GM21367 (cell line): ENCODE results near the gene RPS6KA4.

Source experiments
- ATAC-seq: cut with Tn5 transposase; IDR thresholded peaks from one replicate; pipeline ENCODE4 v1.9.1; 2021; ENCODE audit not compliant: unreplicated experiment

Gene RPS6KA4

DNA sequence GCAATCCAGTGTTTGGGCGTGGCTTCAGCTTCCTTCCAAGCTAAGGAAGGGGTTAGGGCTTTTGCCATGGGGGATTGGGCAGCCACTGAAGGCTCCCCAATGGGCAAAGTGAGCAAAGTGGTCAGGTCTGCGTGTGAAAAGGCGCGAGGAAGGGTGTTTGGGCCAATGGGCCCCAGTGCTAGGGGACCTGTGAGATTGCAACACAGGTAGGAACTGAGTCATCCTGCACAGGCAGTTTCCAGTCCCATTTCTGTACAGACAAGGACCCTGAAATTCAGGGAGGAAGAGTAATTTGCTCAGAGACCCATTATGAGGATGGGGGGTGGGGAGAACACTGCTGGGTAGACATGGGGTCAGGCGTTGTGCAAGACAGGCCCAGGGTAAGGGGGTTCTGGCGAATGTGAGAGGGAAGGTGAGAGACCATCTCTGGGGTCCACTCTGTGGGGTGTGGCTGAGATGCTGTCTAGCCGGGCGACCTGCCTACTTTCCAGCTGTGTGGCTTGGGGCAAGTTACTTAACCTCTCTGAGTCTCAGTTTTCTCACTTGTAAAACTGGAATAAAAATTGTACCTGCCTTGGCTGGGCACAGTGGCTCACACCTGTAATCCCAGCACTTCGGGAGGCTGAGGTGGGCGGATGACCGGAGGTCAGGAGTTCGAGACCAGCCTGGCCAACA, 11.6 kb upstream of the RPS6KA4 start:
- no peak for ATAC-seq

GRCh38 chr11:64348383-64349024, 10.5 kb upstream of the RPS6KA4 start:
- no peak for ATAC-seq

DNA sequence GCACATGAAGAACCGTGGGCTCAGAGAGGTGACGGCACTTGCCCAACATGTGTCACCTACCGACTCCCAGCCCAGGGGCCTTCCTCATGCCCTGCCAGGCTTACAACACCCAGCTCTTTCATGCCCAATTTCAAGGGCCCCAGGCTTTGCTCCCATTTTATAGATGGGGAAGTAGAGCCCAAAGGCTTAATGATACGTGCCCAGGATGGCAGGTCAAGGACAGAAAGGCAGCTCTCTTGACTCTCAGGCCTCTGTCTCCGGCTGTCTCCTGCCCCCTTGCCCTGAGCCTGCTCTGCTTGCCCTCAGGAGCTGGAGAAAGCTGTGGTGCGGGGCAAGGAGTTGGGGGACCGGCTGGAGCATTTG, 10.0 kb upstream of the RPS6KA4 start:
- no peak for ATAC-seq

- ATAC-seq, result no peak
Measured at GRCh38 chr11:64349404-64349803, 9.6 kb upstream of the RPS6KA4 start.

- ATAC-seq, result no peak
Measured at GRCh38 chr11:64351136-64351631, 7.8 kb upstream of the RPS6KA4 start.

GRCh38 chr11:64352099-64352994, 6.6 kb upstream of the RPS6KA4 start:
- ATAC-seq, result no peak

- ATAC-seq, result no peak
Measured at GRCh38 chr11:64352995-64353714, 5.8 kb upstream of the RPS6KA4 start.

GRCh38 chr11:64353715-64354506, 5.1 kb upstream of the RPS6KA4 start:
- no peak for ATAC-seq

DNA sequence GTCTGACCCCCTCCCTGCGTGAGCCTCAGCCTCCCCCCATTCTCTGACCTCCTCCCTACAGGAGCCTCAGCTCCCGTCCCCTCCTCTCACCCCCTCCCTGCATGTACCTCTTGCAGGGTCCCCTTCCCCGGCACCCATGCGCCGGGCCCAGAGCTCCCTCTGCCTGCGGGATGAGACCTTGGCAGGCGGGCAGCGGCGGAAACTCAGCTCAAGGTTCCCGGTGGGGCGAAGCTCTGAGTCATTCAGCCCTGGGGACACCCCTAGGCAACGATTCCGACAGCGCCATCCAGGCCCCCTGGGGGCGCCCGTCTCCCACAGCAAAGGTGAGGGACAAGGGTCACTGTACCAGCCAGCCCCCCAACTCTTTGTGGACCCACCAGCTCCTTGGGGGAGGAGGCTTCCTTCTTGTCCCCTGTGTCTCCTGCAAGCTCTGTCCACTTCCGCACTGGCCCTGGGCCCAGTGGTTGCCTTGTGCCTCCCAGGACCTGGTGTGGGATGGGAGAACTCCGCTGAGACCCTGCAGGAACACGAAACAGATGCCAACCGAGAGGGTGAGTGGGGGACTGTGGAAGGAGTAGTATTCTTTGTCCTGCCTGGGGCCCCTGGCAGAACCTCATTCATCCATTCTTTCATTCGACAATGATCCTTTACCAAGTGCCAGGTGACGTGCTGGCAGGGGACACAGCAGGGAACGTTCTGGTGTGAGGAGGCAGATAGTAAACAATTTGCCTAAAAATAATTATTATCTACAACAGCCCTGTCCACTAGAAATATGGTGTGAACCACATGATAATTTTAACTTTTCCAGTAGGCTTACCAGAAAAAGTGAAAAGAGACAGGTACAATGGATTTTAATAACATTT, 3.7 kb upstream of the RPS6KA4 start:
- no peak for ATAC-seq

DNA sequence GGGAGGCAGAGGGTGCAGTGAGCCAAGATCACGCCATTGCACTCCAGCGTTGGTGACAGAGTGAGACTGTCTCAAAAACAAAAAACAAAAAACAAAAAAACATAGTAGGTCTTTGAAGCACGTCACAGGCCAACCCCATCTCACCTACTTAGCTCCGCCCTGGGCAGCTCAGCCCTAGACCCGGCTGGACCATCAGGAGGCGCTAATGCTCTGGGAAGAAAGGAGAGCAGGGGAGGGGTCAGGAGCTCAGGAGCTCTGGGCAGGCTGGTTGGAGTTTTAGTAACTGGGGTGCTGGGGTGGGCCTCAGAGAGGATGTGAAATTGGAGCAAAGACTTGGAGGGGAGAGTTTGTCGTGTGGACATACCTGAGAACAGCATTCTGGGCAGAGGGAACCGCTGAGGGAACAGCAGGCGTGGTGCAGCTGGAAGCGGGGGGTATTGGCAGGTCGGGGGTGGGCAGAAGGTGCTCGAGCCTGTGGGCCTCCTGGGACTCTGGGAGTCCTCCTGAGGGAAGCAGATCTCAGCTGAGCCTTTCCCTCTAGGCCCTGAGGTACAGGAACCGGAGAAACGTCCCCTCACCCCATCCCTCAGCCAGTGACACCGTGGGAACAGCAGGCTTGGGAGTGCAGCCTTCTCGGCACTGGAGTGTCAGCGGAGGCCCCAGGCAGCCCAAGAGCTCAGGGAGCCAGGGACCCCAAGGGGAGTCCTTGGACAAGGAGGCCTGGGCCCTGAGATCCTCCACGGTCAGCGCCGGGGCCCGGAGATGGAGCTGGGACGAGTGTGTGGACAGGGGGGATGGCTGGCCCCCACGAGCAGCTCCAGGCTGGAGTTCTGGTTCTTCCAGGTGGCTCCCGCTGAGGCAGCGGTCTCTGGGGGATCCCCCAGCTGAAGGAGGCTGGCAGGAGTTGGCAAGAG, 2.2 kb upstream of the RPS6KA4 start:
- ATAC-seq, result no peak

- no peak for ATAC-seq
Measured at GRCh38 chr11:64357446-64357845, 1.5 kb upstream of the RPS6KA4 start.

DNA sequence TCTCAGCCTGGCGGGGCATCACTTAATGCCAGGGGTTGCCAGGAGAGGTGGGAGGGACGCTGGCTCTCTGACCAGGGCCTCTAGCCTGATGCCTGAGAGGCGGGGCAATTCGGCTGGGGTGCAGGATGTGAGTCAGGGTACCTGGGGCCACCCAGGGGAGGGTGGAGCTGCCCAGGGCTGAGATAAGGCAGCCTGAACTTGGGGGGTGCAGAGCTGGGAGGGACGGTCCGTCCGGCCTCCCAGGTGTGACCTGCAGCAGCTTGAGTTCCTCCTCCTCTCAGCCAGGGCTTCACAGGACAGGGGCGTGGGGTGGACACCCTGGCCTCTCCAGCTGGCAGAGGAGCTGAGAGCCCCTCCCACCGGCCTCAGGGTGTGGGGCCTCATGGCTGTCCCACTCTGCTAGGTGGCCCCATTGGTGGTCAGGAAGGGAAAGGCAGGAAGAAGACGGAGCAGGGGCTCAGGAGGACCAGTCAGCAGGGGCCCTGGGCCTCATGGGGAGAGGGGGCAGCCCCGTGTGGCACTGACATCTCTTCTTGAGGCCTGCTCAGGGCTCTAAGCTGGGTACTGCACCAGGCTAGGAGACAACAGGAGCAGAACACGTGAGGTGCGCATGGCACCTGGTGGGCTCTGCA, 942 bp upstream of the RPS6KA4 start:
- ATAC-seq, result no peak

DNA sequence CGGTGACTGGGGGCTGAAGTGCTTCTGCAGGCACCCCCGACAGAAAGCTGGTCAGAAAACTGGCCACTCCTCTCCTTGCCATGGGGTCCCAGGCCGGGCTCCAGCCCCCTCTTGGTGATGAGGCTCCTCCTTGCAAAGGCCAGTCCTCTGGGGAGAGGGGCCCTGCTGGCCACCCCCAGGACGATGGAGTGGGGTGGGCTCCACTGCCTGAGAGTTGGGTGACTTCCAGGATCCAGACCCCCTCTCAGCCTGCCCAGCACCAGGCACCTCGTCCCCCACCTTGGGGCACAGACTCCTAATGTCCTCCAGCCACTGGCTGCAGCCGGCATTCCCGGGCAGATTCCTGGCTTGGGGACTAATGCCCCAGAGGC, 441 bp upstream of the RPS6KA4 start:
- no peak for ATAC-seq

GRCh38 chr11:64359712-64360445, 917 bp downstream of the RPS6KA4 start:
- ATAC-seq, result no peak

GRCh38 chr11:64360448-64360921, 1.5 kb downstream of the RPS6KA4 start:
- ATAC-seq, result no peak

DNA sequence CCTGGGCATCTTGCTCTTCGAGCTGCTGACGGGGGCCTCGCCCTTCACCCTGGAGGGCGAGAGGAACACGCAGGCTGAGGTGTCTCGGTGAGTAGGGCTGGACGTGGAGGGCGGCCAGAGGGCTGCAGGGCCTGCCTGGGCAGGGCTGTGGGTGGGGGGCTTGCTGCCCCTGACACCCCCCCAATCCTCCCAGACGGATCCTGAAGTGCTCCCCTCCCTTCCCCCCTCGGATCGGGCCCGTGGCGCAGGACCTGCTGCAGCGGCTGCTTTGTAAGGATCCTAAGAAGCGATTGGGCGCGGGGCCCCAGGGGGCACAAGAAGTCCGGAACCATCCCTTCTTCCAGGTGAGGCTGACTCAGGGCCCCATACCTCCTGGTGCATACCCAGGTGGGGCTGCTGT, 2.7 kb downstream of the RPS6KA4 start:
- ATAC-seq, result no peak

GRCh38 chr11:64362339-64362738, 3.4 kb downstream of the RPS6KA4 start:
- ATAC-seq, result no peak
